Fibroblast of lung (primary cell): ENCODE measurements around the gene EPHB1. TPM values are rescaled to one million over a fixed set of nuclear protein-coding genes. Genes with fewer than 3 reads are reported as not detected.

Experiments used
- DNase-seq, 2 donors: peaks; one replicate each; pipeline versions ENCODE4 v3.0.0 to v3.0.0-alpha.2; 2010; ENCODE audit warnings: low read depth in 2 of 2
- H2AFZ ChIP-seq: 2 replicates; pipeline ENCODE4 v1.5.1; 2012; ENCODE audit warnings: low read length, control low read depth, inconsistent platforms
- H3K27ac ChIP-seq: 2 replicates; pipeline ENCODE4 v1.5.1; 2011; ENCODE audit warnings: low read length, control low read depth; ENCODE audit not compliant: insufficient read depth
- H3K27me3 ChIP-seq: 2 replicates; pipeline ENCODE4 v1.5.1; 2011; ENCODE audit warnings: mild to moderate bottlenecking, low read length; ENCODE audit not compliant: control insufficient read depth, insufficient read depth
- H3K36me3 ChIP-seq: 2 replicates; pipeline ENCODE4 v1.5.1; 2011; ENCODE audit warnings: low read length; ENCODE audit not compliant: control insufficient read depth, insufficient read depth
- H3K4me1 ChIP-seq: 2 replicates; pipeline ENCODE4 v1.5.1; 2011; ENCODE audit warnings: low read length; ENCODE audit not compliant: control insufficient read depth, insufficient read depth; ENCODE audit errors: extremely low read depth
- H3K4me2 ChIP-seq: 2 replicates; pipeline ENCODE4 v1.5.1; 2011; ENCODE audit warnings: low read length, control low read depth; ENCODE audit not compliant: insufficient read depth; ENCODE audit errors: extremely low read depth
- H3K4me3 ChIP-seq, 4 experiments: fragments of 200-600 bp in 1 of 4; sonication (generic) in 1 of 4; replicated peaks in 1 of 4; 2 replicates each; pipeline ENCODE4 v1.5.1; 2011 to 2016; ENCODE audit warnings: low read length in 4 of 4, low read depth in 3 of 4, mild to moderate bottlenecking in 3 of 4, control low read depth in 2 of 4, inconsistent platforms in 1 of 4, mixed read lengths in 1 of 4; ENCODE audit not compliant: insufficient read depth in 1 of 4; ENCODE audit errors: control extremely low read depth in 1 of 4
- H3K79me2 ChIP-seq: 2 replicates; pipeline ENCODE4 v1.5.1; 2012; ENCODE audit warnings: mild to moderate bottlenecking, low read length, inconsistent platforms; ENCODE audit not compliant: control insufficient read depth, insufficient read depth
- H3K9ac ChIP-seq: 2 replicates; pipeline ENCODE4 v1.5.1; 2011; ENCODE audit warnings: mild to moderate bottlenecking, low read length, control low read depth; ENCODE audit not compliant: insufficient read depth
- H3K9me3 ChIP-seq: 2 replicates; pipeline ENCODE4 v1.5.1; 2012; ENCODE audit warnings: low read depth, low read length; ENCODE audit not compliant: control insufficient read depth, insufficient read depth
- H4K20me1 ChIP-seq: 2 replicates; pipeline ENCODE4 v1.5.1; 2011; ENCODE audit warnings: low read length; ENCODE audit not compliant: control insufficient read depth, insufficient read depth; ENCODE audit errors: extremely low read depth
- CTCF ChIP-seq, 2 donors: IDR thresholded peaks in 1 of 2; conservative IDR thresholded peaks in 1 of 2; 1 replicate in 1 of 2; 2 replicates in 1 of 2; pipeline ENCODE4 v1.5.1; 2011 to 2012; ENCODE audit warnings: low read length in 2 of 2, control low read depth in 1 of 2, inconsistent platforms in 1 of 2, low read depth in 1 of 2, mild to moderate bottlenecking in 1 of 2
- EZH2 ChIP-seq: IDR thresholded peaks from 2 replicates; pipeline ENCODE4 v1.5.1; 2012; ENCODE audit warnings: low read length, control low read depth, mild to moderate bottlenecking; ENCODE audit errors: missing control alignments
- polyA plus RNA-seq, 2 donors: library from polyadenylated mRNA; depleted of rRNA in 1 of 2; stranded (reverse) in 1 of 2; unstranded in 1 of 2; fragments of >200 nt; gene quantifications; 2 replicates each; pipeline ENCODE4 v1.2.1, GENCODE V29; 2011 to 2012; ENCODE audit warnings: missing spikeins in 1 of 2
- total RNA-seq: library from RNA; depleted of rRNA; stranded (reverse); fragments of >200 nt; gene quantifications from 2 replicates; pipeline ENCODE4 v1.2.1, GENCODE V29; 2014

The EPHB1 gene
- total and polyA plus RNA-seq, 2 donors (not counting 1 experiment from before 2014, with no cell fraction given): 0.14 to 0.50 TPM

GRCh38 chr3:135100366-135100765, 305.3 kb downstream of the EPHB1 start:
- DNase-seq: no peak
- H3K4me3 ChIP-seq: no peak overlapping the region
- no peaks in the 10 kb centered on the region for H4K20me1 ChIP-seq
- H3K4me1 ChIP-seq: no peaks in the 10 kb centered on the region
- H3K27me3 ChIP-seq: no peaks in the 10 kb centered on the region
- H2AFZ ChIP-seq: no peak overlapping the region
- H3K4me2 ChIP-seq: no peak overlapping the region
- H3K9me3 ChIP-seq: no peaks in the 10 kb centered on the region
- H3K79me2 ChIP-seq: no peaks in the 10 kb centered on the region
- H3K27ac ChIP-seq: no peak overlapping the region
- H3K9ac ChIP-seq: no peak overlapping the region
- TF ChIP-seq EZH2 (no peak), CTCF (conservative IDR thresholded peaks at IDR 0.05 in 1 of 2, IDR thresholded peaks at IDR 0.05 in 1 of 2; ENCODE audit: low read depth in 1 of 2, low read length in 2 of 2) (no peak)
- H3K36me3 ChIP-seq: no peaks in the 10 kb centered on the region

GRCh38 chr3:135103917-135104316, 308.9 kb downstream of the EPHB1 start:
- Histone ChIP-seq H4K20me1 (no peaks in the 10 kb centered on the region), H3K27me3 (no peaks in the 10 kb centered on the region), H3K79me2 (no peaks in the 10 kb centered on the region), H3K36me3 (no peaks in the 10 kb centered on the region), H3K4me2 (no peak overlapping the region), H3K27ac (no peak overlapping the region), H3K9me3 (no peaks in the 10 kb centered on the region), H2AFZ (no peak overlapping the region), H3K4me3 (no peak overlapping the region), H3K4me1 (no peaks in the 10 kb centered on the region), H3K9ac (no peak overlapping the region)
- no peak for DNase-seq
- TF ChIP-seq CTCF (conservative IDR thresholded peaks at IDR 0.05 in 1 of 2, IDR thresholded peaks at IDR 0.05 in 1 of 2; ENCODE audit: low read depth in 1 of 2, low read length in 2 of 2) (no peak), EZH2 (no peak)

GRCh38 chr3:135106445-135106844, 311.4 kb downstream of the EPHB1 start:
- Histone ChIP-seq H2AFZ (no peak overlapping the region), H3K4me3 (no peak overlapping the region), H3K9me3 (no peaks in the 10 kb centered on the region), H3K79me2 (no peaks in the 10 kb centered on the region), H3K27me3 (no peaks in the 10 kb centered on the region), H3K4me1 (no peaks in the 10 kb centered on the region), H3K27ac (no peak overlapping the region), H3K4me2 (no peak overlapping the region), H4K20me1 (no peaks in the 10 kb centered on the region), H3K36me3 (no peaks in the 10 kb centered on the region), H3K9ac (no peak overlapping the region)
- TF ChIP-seq CTCF (conservative IDR thresholded peaks at IDR 0.05 in 1 of 2, IDR thresholded peaks at IDR 0.05 in 1 of 2; ENCODE audit: low read depth in 1 of 2, low read length in 2 of 2): no peak
- no peak for TF ChIP-seq EZH2
- DNase-seq: peak in 1 of 2 donors; percentile 7
